Activated T-helper 17 cell treated with anti-CD3 and anti-CD28 coated beads, Interleukin-2, amount 50 U/mL, for 72 hours (primary cell): Measurements from ENCODE around the gene ZNF385C. TPM values are rescaled to one million over a fixed set of nuclear protein-coding genes. Genes with fewer than 3 reads are reported as not detected.
A peak's percentile ranks its signal among the peaks of the same experiment; 100 is the strongest.
"Not testable (repeated sequence)": the region's sequence is repeated elsewhere in the genome, so short reads cannot be mapped to it uniquely, and the experiment has no call there.

ENCODE experiments used
- ATAC-seq: fragments of 150-1000 bp; cut with Tn5 transposase; replicated peaks from 2 replicates; pipeline ENCODE4 v1.10.0; 2021; ENCODE audit warnings: mild to moderate bottlenecking, moderate library complexity
- H3K27ac Mint-ChIP-seq: one replicate; pipeline ENCODE4 v1.8.0; 2022; ENCODE audit warnings: mixed read lengths
- H3K27me3 Mint-ChIP-seq: one replicate; pipeline ENCODE4 v1.8.0; 2022; ENCODE audit warnings: mixed read lengths
- H3K36me3 Mint-ChIP-seq: one replicate; pipeline ENCODE4 v1.8.0; 2022; ENCODE audit warnings: low read depth, mild to moderate bottlenecking, mixed read lengths
- H3K4me1 Mint-ChIP-seq: one replicate; pipeline ENCODE4 v1.8.0; 2022; ENCODE audit warnings: mixed read lengths
- H3K4me3 Mint-ChIP-seq: one replicate; pipeline ENCODE4 v1.8.0; 2022; ENCODE audit warnings: mild to moderate bottlenecking, mixed read lengths
- H3K9me3 Mint-ChIP-seq: one replicate; pipeline ENCODE4 v1.8.0; 2022; ENCODE audit warnings: mixed read lengths
- total RNA-seq, 2 donors: library from RNA; stranded (reverse); gene quantifications; one replicate each; pipeline ENCODE4 v1.2.3, GENCODE V29; 2022

ZNF385C gene
- total RNA-seq, 2 donors from 2014 or later, result 0.15 to 0.48 TPM

- Mint-ChIP-seq H3K4me1 (peaks cover 25% of the 10 kb centered on the region), H3K27me3 (peaks cover 3% of the 10 kb centered on the region), H3K27ac (no peak overlapping the region), H3K4me3 (no peak overlapping the region), H3K36me3 (peaks cover 27% of the 10 kb centered on the region), H3K9me3 (no peaks in the 10 kb centered on the region)
- no peak for ATAC-seq
Observed at GRCh38 chr17:42023524-42024349, 74.5 kb downstream of the ZNF385C start.

GRCh38 chr17:42020845-42021244, 77.4 kb downstream of the ZNF385C start:
- ATAC-seq, H3K27me3 Mint-ChIP-seq, H3K9me3 Mint-ChIP-seq: not testable (repeated sequence)
- peak overlapping the region; percentile 94 for H3K4me3 Mint-ChIP-seq
- peak overlapping the region; percentile 95 for H3K27ac Mint-ChIP-seq
- peaks cover 43% of the 10 kb centered on the region for H3K36me3 Mint-ChIP-seq
- peaks cover 39% of the 10 kb centered on the region for H3K4me1 Mint-ChIP-seq

GRCh38 chr17:42019509-42020404, 78.5 kb downstream of the ZNF385C start, which contains the start of gene NKIRAS2:
Gene NKIRAS2 (plus strand): TSS chr17:42020090. CDS start chr17:42021578, 1,488 bp downstream.
- Mint-ChIP-seq H3K4me3 (peak within 1 kb of the TSS; percentile 94), H3K36me3 (peaks cover 50% of the 10 kb centered on the region), H3K27me3 (no peaks in the 10 kb centered on the region), H3K4me1 (peaks cover 36% of the 10 kb centered on the region), H3K9me3 (no peaks in the 10 kb centered on the region), H3K27ac (peak within 1 kb of the TSS; percentile 95)
- ATAC-seq, result peak; percentile 85

- H3K27ac Mint-ChIP-seq, result no peak overlapping the region
- H3K27me3 Mint-ChIP-seq, result no peaks in the 10 kb centered on the region
- ATAC-seq, result no peak
- H3K4me3 Mint-ChIP-seq, result peak overlapping the region; percentile 94
- H3K4me1 Mint-ChIP-seq, result peaks cover 34% of the 10 kb centered on the region
- H3K36me3 Mint-ChIP-seq, result peaks cover 42% of the 10 kb centered on the region
- no peaks in the 10 kb centered on the region for H3K9me3 Mint-ChIP-seq
Observed at GRCh38 chr17:42018988-42019387, 79.3 kb downstream of the ZNF385C start.

GRCh38 chr17:42018339-42018738, 79.9 kb downstream of the ZNF385C start:
- Mint-ChIP-seq H3K9me3 (no peaks in the 10 kb centered on the region), H3K27me3 (no peaks in the 10 kb centered on the region), H3K4me1 (peaks cover 36% of the 10 kb centered on the region), H3K27ac (peak overlapping the region; percentile 97), H3K4me3 (peak overlapping the region; percentile 94), H3K36me3 (peaks cover 48% of the 10 kb centered on the region)
- no peak for ATAC-seq

GRCh38 chr17:42017866-42018200, 80.4 kb downstream of the ZNF385C start:
- Mint-ChIP-seq H3K27me3 (no peaks in the 10 kb centered on the region), H3K4me1 (peaks cover 39% of the 10 kb centered on the region), H3K4me3 (peak overlapping the region; percentile 94), H3K27ac (peak overlapping the region; percentile 97), H3K9me3 (no peaks in the 10 kb centered on the region), H3K36me3 (peaks cover 52% of the 10 kb centered on the region)
- ATAC-seq, result peak; percentile 13

- Mint-ChIP-seq H3K4me1 (peaks cover 37% of the 10 kb centered on the region), H3K27ac (peak within 1 kb of the TSS; percentile 97), H3K27me3 (no peaks in the 10 kb centered on the region), H3K4me3 (peak within 1 kb of the TSS; percentile 94), H3K36me3 (peaks cover 50% of the 10 kb centered on the region), H3K9me3 (no peaks in the 10 kb centered on the region)
- peak; percentile 88 for ATAC-seq
Observed at GRCh38 chr17:42016941-42017865, 81.1 kb downstream of the ZNF385C start, which contains the start of gene DNAJC7. Gene DNAJC7 (minus strand): TSS chr17:42017439. CDS start chr17:42017416, 23 bp downstream.

GRCh38 chr17:42016411-42016831, 81.9 kb downstream of the ZNF385C start:
- H3K4me3 Mint-ChIP-seq, result peak overlapping the region; percentile 94
- H3K4me1 Mint-ChIP-seq, result peaks cover 39% of the 10 kb centered on the region
- no peaks in the 10 kb centered on the region for H3K27me3 Mint-ChIP-seq
- H3K36me3 Mint-ChIP-seq, result peaks cover 45% of the 10 kb centered on the region
- no peak for ATAC-seq
- peak overlapping the region; percentile 97 for H3K27ac Mint-ChIP-seq
- no peaks in the 10 kb centered on the region for H3K9me3 Mint-ChIP-seq

- H3K4me3 Mint-ChIP-seq, H3K9me3 Mint-ChIP-seq, H3K27me3 Mint-ChIP-seq, ATAC-seq: not testable (repeated sequence)
- peaks cover 34% of the 10 kb centered on the region for H3K4me1 Mint-ChIP-seq
- H3K27ac Mint-ChIP-seq, result peak overlapping the region; percentile 61
- H3K36me3 Mint-ChIP-seq, result peaks cover 53% of the 10 kb centered on the region
Observed at GRCh38 chr17:42013740-42014139, 84.5 kb downstream of the ZNF385C start.

GRCh38 chr17:42012363-42012762, 85.9 kb downstream of the ZNF385C start:
- Mint-ChIP-seq H3K36me3 (peaks cover 53% of the 10 kb centered on the region), H3K4me1 (peaks cover 24% of the 10 kb centered on the region), H3K27ac (peak overlapping the region; percentile 16)
- not testable (repeated sequence) for H3K9me3 Mint-ChIP-seq, H3K27me3 Mint-ChIP-seq, ATAC-seq, H3K4me3 Mint-ChIP-seq

- H3K27ac Mint-ChIP-seq, result peak overlapping the region; percentile 71
- H3K36me3 Mint-ChIP-seq, result peaks cover 47% of the 10 kb centered on the region
- no peak for ATAC-seq
- H3K4me1 Mint-ChIP-seq, result peaks cover 22% of the 10 kb centered on the region
- H3K9me3 Mint-ChIP-seq, result no peaks in the 10 kb centered on the region
- no peak overlapping the region for H3K4me3 Mint-ChIP-seq
- no peaks in the 10 kb centered on the region for H3K27me3 Mint-ChIP-seq
Observed at GRCh38 chr17:42010898-42011516, 87.3 kb downstream of the ZNF385C start.

- H3K4me3 Mint-ChIP-seq, H3K27me3 Mint-ChIP-seq, H3K9me3 Mint-ChIP-seq, ATAC-seq: not testable (repeated sequence)
- Mint-ChIP-seq H3K4me1 (peaks cover 21% of the 10 kb centered on the region), H3K36me3 (peaks cover 44% of the 10 kb centered on the region), H3K27ac (peak overlapping the region; percentile 71)
Observed at GRCh38 chr17:42010266-42010680, 88.0 kb downstream of the ZNF385C start.

GRCh38 chr17:42009170-42009569, 89.1 kb downstream of the ZNF385C start:
- Mint-ChIP-seq H3K9me3 (no peaks in the 10 kb centered on the region), H3K36me3 (peaks cover 43% of the 10 kb centered on the region), H3K4me3 (no peak overlapping the region), H3K27me3 (no peaks in the 10 kb centered on the region), H3K4me1 (peaks cover 25% of the 10 kb centered on the region), H3K27ac (no peak overlapping the region)
- ATAC-seq, result no peak
